ENCODE data around the gene ASIC2.

ASIC2 gene

DNA sequence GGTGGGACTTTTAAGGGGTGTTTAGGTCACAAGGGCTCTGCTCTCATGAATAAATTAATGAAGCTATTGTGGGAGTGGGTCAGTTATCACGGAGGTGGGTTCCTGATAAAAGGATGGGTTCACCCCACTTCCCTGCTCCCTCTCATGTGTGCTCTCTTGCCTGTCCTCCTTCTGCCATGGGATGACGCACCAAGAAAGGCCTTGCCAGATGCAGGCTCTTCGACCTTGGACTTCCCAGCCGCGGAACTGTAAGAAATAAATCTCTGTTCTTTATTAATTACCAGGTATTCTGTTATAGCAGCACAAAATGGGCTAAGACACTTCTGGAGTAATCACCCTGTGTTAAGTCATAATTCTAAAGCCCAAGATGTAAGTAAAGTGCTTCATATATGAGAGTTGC lies 141.5 kb downstream of the ASIC2 start:
- no peak for DNase-seq

DNA sequence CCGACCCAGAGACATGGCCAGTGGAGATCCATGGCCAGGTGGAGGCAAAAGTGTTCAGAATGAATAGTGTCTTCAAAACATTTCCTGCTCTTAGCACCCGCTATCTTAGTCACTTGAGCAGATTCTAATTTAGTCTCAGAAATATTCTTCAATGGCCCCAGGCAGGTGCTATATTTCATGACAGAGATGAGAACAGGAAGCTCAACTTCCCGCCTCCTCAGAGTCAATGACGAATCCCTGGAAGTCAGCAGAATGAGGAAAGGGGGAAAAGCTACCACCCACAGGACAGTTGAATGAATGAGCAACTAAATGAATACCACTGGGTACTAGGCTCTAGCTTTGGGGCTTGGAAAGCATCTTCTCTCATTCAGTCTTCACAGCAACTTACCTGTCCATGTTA lies 147.2 kb downstream of the ASIC2 start:
- DNase-seq: no peak

GRCh38 chr17:33144837-33145236 lies 148.3 kb downstream of the ASIC2 start:
- DNase-seq: no peak

- DNase-seq: peak in 1 of 2 donors; percentile 9
Measured at GRCh38 chr17:33142705-33143299, 150.3 kb downstream of the ASIC2 start.

GRCh38 chr17:33140413-33141099 lies 152.5 kb downstream of the ASIC2 start:
- no peak for DNase-seq

GRCh38 chr17:33138627-33139026 lies 154.5 kb downstream of the ASIC2 start:
- DNase-seq: no peak

- DNase-seq: no peak
Measured at GRCh38 chr17:33137426-33137825, 155.7 kb downstream of the ASIC2 start.

- DNase-seq: no peak
Measured at GRCh38 chr17:33135691-33136090, 157.4 kb downstream of the ASIC2 start.

- no peak for DNase-seq
Measured at GRCh38 chr17:33131620-33132019, 161.5 kb downstream of the ASIC2 start.

GRCh38 chr17:33127706-33128105 lies 165.4 kb downstream of the ASIC2 start:
- no peak for DNase-seq

DNA sequence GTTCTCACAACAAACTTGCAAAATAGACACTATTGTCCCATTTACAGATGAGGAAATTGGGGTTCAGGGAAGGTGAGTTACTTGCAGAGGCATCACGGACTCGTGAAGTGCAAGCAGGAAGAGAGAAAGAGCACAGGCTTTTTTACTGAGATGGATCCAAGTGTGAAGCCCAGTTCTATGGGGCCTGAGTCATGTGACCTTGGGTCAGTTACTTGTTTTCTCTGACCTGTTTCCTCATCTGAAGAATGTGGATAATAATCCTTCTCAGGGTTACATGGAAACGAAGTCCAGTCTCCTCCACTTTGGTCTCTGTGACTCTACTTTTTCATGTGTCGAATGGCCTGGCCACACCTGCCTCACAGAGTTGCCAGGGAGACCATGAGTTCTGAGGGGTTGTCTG lies 167.0 kb downstream of the ASIC2 start:
- no peak for DNase-seq

- no peak for DNase-seq
Measured at GRCh38 chr17:33125552-33125950, 167.5 kb downstream of the ASIC2 start.

- no peak for DNase-seq
Measured at GRCh38 chr17:33124871-33125551, 168.1 kb downstream of the ASIC2 start.

DNA sequence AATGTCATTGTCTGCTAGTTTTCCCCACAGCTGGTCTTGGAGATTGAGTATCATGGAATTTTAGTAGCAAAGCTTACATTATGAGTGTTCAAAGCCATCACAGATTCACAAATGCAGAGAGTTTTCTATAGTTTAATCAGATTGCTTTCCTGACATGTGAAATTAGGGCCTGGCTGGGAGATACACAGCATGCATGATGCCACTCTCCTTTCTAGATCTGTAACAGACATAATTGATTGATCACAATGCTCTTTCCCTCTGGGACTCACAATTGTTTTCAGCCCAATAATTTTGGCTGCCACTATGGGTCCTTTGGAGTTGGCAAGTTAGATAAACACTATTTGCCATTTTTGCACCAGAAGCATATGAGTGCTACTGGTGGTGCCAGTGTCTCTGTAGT lies 168.9 kb downstream of the ASIC2 start:
- no peak for DNase-seq

DNA sequence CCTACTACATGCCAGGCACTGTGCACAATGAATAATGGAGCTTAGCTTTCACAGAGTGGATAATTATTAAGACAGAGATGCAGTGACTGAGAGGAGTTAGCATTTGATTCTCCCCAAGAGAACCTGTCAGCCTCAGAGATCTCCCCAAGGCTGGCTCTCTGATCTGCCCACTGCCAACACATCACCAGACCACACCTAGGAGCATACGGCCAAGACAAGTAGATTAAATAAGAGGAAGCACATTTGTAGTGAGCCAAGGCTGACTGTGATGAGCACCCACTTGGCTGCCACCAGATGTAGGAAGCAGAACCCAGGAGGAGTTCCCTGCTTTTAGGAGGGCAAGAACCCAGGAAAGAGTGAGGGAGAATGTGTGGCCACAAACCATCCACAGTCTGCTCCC lies 171.3 kb downstream of the ASIC2 start:
- no peak for DNase-seq

- DNase-seq: no peak
Measured at GRCh38 chr17:33121272-33121671, 171.8 kb downstream of the ASIC2 start.

DNA sequence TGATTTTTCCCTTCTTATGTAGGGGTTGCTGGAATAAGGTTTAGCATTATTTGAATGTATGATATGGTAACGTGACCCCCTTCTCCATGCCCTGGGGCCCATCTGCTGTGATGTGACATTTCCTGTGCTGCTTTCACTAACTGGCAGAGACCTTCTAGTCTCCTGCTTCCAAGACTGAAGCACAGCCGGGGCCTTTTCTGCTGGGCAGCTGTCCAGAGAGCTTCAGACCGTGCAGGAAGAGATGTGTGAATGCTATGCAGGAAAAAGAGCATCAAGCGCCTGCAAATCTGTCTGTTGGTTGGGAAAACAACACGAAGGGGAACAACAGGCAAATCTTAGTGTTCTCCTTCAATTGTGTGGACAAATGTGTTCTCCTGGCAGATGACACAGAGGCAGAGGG lies 173.0 kb downstream of the ASIC2 start:
- DNase-seq: no peak

DNA sequence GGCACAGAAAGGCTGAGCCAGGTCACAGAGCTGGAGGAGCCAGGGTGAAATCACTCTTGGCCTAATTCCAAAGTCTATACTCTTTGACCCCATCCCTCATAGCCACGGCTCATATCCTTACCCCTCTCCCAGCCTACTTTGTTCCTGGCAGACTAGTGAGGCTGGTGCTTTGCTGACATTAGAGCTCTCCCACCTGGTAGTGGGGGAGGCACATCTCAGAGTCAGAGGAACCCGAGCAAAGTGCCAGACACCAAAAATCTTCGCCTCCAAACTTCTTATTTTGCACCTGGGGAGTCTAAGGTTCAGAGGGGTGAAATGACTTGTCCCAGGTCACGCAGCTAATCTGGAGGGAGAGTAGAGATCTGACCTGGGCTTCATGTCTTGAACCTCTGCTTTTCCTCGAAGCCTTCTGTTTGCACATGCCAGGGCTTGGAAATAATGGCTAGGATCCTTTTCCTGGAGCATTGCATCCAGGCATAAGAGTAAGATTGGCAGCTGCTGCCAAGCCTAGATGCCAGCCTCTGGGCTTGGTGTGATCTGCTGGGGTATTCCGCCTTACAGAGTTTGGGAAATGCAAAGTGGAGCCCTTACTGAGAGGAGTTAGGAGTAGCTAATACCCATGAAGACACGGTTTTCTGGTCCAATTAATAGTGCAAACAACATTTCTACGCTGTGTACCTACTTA lies 174.6 kb downstream of the ASIC2 start:
- no peak for DNase-seq

- DNase-seq: no peak
Measured at GRCh38 chr17:33116021-33116551, 177.0 kb downstream of the ASIC2 start.

GRCh38 chr17:33115366-33115765 lies 177.7 kb downstream of the ASIC2 start:
- no peak for DNase-seq

DNA sequence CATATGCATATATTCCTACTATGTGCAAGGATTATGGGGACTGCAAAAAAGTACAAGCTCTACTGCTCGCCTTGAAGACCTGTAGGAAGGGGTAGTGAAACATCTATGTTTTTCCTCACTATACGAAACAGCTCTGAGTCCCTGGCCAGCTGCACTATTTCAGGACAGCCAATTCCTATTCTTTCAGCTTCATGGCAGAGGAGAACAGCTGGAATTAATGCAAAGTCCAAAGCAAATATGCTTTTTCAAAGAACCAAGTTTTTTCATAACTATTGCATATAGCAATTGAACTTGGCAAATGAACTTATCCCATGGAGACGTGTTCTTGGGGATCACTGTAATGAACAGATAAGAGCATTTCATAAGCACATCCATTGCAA lies 179.1 kb downstream of the ASIC2 start:
- DNase-seq: no peak

DNA sequence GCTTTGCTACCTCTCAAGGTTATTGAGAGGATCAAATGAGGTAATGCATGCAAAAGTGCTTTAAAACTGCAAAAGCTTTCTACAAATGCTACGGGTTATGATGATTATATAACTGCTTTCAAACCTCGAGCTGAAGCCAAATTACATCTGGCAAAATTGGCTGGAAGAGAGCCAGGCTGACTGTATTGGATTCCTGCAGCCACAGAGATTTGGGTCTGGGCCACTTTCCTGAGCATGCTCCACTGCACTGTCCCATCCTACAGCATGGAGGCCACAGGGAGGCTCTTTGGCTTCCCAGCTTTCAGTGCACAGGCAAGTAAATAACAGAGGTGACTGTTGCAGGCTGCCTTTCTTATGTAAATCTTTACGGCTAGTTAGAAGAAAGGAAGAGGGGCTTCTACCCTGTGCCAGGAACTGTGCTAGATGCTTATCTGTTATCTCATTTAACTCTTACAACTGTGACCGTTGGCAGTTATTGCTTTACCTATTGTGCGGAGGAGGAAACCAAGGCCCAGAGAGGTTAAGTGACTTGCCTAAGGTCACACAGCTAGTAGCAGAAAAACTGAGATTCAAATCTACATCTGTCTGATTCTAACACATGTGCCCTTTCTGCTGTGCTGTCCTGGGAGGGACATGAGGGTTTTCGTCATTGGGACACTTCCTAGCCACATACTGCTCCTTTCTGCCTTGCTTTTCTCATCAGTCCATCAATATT lies 179.7 kb downstream of the ASIC2 start:
- DNase-seq: no peak

GRCh38 chr17:33112763-33113162 lies 180.3 kb downstream of the ASIC2 start:
- no peak for DNase-seq
